HAP-1 (cell line): ENCODE measurements around the gene KLK4.

Experiments used
- DNase-seq, 2 experiments: peaks; one replicate each; pipeline ENCODE4 v3.0.0-alpha.2; 2016 to 2020; ENCODE audit warnings: low spot score in 2 of 2
- H3K27me3 ChIP-seq: fragments of 250-450 bp; sonication (Bioruptor Pico); 2 replicates; pipeline ENCODE4 v1.5.1; 2020; ENCODE audit warnings: low read depth, mild to moderate bottlenecking, moderate library complexity
- H3K36me3 ChIP-seq: fragments of 250-450 bp; sonication (Bioruptor Pico); replicated peaks from 2 replicates; pipeline ENCODE4 v1.5.1; 2020; ENCODE audit warnings: mild to moderate bottlenecking
- H3K4me1 ChIP-seq: fragments of 250-450 bp; sonication (Bioruptor Pico); 2 replicates; pipeline ENCODE4 v1.5.1; 2020; ENCODE audit warnings: mild to moderate bottlenecking
- H3K4me3 ChIP-seq: fragments of 250-450 bp; sonication (Bioruptor Pico); 2 replicates; pipeline ENCODE4 v1.5.1; 2020; ENCODE audit warnings: mild to moderate bottlenecking, moderate library complexity
- H3K9me3 ChIP-seq: fragments of 250-450 bp; sonication (Bioruptor Pico); 2 replicates; pipeline ENCODE4 v1.5.1; 2020; ENCODE audit warnings: mild to moderate bottlenecking, moderate library complexity
- in situ Hi-C: fragments of 300-500 bp; cut with MboI; formaldehyde crosslinking; loops from 3 replicates; pipeline ENCODE4 v1.14.3; 2020; ENCODE audit warnings: low sequenced_read_pairs, inconsistent platforms, mixed read lengths

Gene KLK4

DNA sequence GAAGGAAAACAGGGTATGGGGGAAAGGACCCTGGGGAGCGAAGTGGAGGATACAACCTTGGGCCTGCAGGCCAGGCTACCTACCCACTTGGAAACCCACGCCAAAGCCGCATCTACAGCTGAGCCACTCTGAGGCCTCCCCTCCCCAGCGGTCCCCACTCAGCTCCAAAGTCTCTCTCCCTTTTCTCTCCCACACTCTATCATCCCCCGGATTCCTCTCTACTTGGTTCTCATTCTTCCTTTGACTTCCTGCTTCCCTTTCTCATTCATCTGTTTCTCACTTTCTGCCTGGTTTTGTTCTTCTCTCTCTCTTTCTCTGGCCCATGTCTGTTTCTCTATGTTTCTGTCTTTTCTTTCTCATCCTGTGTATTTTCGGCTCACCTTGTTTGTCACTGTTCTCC, 53.8 kb downstream of the KLK4 start:
- H3K9me3 ChIP-seq = no peaks in the 10 kb centered on the region
- no peaks in the 10 kb centered on the region for H3K36me3 ChIP-seq
- no peak for DNase-seq
- H3K4me3 ChIP-seq = no peak overlapping the region
- peaks cover 7% of the 10 kb centered on the region for H3K27me3 ChIP-seq
- no peaks in the 10 kb centered on the region for H3K4me1 ChIP-seq
- in situ Hi-C loops = no loop called here
